Dendritic cell treated with granulocyte-macrophage colony-stimulating factor and Interleukin-4, amounts not matched to agents 40 ng/mL and 50 ng/mL, for 4 days (primary cell): ENCODE data around the gene CUBN.

Source experiments
- H3K27ac Mint-ChIP-seq: one replicate; pipeline ENCODE4 v1.8.0; 2022; ENCODE audit warnings: mild to moderate bottlenecking, mixed read lengths
- H3K27me3 Mint-ChIP-seq: one replicate; pipeline ENCODE4 v1.8.0; 2022; ENCODE audit warnings: mild to moderate bottlenecking, mixed read lengths
- H3K36me3 Mint-ChIP-seq: one replicate; pipeline ENCODE4 v1.8.0; 2022; ENCODE audit warnings: low read depth, mixed read lengths
- H3K4me1 Mint-ChIP-seq: one replicate; pipeline ENCODE4 v1.8.0; 2022; ENCODE audit warnings: low read depth, mixed read lengths
- H3K4me3 Mint-ChIP-seq: one replicate; pipeline ENCODE4 v1.8.0; 2022; ENCODE audit warnings: mild to moderate bottlenecking, moderate library complexity, mixed read lengths
- H3K9me3 Mint-ChIP-seq: one replicate; pipeline ENCODE4 v1.8.0; 2022; ENCODE audit warnings: mixed read lengths
- intact Hi-C: fragments of 100-400 bp; cut with micrococcal nuclease; formaldehyde crosslinking; loops from one replicate; pipeline ENCODE4 v1.15.0; 2022

CUBN gene

GRCh38 chr10:17006631-17007417, 122.8 kb downstream of the CUBN start:
- Mint-ChIP-seq H3K27ac (no peak overlapping the region), H3K4me1 (peaks cover 34% of the 10 kb centered on the region), H3K4me3 (no peak overlapping the region), H3K9me3 (no peaks in the 10 kb centered on the region), H3K36me3 (no peaks in the 10 kb centered on the region), H3K27me3 (peaks cover 10% of the 10 kb centered on the region)
- intact Hi-C loops, result no loop called here

GRCh38 chr10:17005621-17006566, 123.7 kb downstream of the CUBN start:
- no peak overlapping the region for H3K4me3 Mint-ChIP-seq
- no peaks in the 10 kb centered on the region for H3K36me3 Mint-ChIP-seq
- H3K4me1 Mint-ChIP-seq, result peaks cover 34% of the 10 kb centered on the region
- H3K9me3 Mint-ChIP-seq, result no peaks in the 10 kb centered on the region
- no peak overlapping the region for H3K27ac Mint-ChIP-seq
- peaks cover 10% of the 10 kb centered on the region for H3K27me3 Mint-ChIP-seq
- intact Hi-C loops, result no loop called here

GRCh38 chr10:17004801-17005380, 124.7 kb downstream of the CUBN start:
- H3K27me3 Mint-ChIP-seq, result peaks cover 10% of the 10 kb centered on the region
- H3K4me1 Mint-ChIP-seq, result peaks cover 34% of the 10 kb centered on the region
- no peaks in the 10 kb centered on the region for H3K36me3 Mint-ChIP-seq
- no peaks in the 10 kb centered on the region for H3K9me3 Mint-ChIP-seq
- H3K27ac Mint-ChIP-seq, result no peak overlapping the region
- H3K4me3 Mint-ChIP-seq, result no peak overlapping the region
- intact Hi-C loops, result no loop called here

GRCh38 chr10:17003651-17004286, 125.8 kb downstream of the CUBN start:
- Mint-ChIP-seq H3K9me3 (no peaks in the 10 kb centered on the region), H3K4me1 (peaks cover 34% of the 10 kb centered on the region), H3K27ac (no peak overlapping the region), H3K27me3 (peaks cover 10% of the 10 kb centered on the region), H3K4me3 (no peak overlapping the region), H3K36me3 (no peaks in the 10 kb centered on the region)
- intact Hi-C loops, result no loop called here

- peaks cover 34% of the 10 kb centered on the region for H3K4me1 Mint-ChIP-seq
- no peak overlapping the region for H3K4me3 Mint-ChIP-seq
These were observed 126.5 kb downstream of the CUBN start for GRCh38 chr10:17003151-17003550.

GRCh38 chr10:17001961-17002749, 127.5 kb downstream of the CUBN start:
- Mint-ChIP-seq H3K27me3 (peaks cover 10% of the 10 kb centered on the region), H3K4me1 (peaks cover 34% of the 10 kb centered on the region), H3K4me3 (no peak overlapping the region), H3K27ac (no peak overlapping the region), H3K9me3 (no peaks in the 10 kb centered on the region), H3K36me3 (no peaks in the 10 kb centered on the region)
- intact Hi-C loops, result no loop called here

More at GRCh38 chr10:17003151-17003550, 126.5 kb downstream of the CUBN start:
- no peaks in the 10 kb centered on the region for H3K36me3 Mint-ChIP-seq
- H3K27ac Mint-ChIP-seq, result no peak overlapping the region
- intact Hi-C loops, result no loop called here
- H3K9me3 Mint-ChIP-seq, result no peaks in the 10 kb centered on the region
- peaks cover 10% of the 10 kb centered on the region for H3K27me3 Mint-ChIP-seq

GRCh38 chr10:17001297-17001744, 128.3 kb downstream of the CUBN start:
- Mint-ChIP-seq H3K4me3 (no peak overlapping the region), H3K36me3 (no peaks in the 10 kb centered on the region), H3K4me1 (peaks cover 34% of the 10 kb centered on the region), H3K27me3 (peaks cover 10% of the 10 kb centered on the region), H3K27ac (no peak overlapping the region), H3K9me3 (no peaks in the 10 kb centered on the region)
- intact Hi-C loops, result no loop called here

GRCh38 chr10:16999665-17000451, 129.8 kb downstream of the CUBN start:
- intact Hi-C loops, result no loop called here
- H3K4me1 Mint-ChIP-seq, result peaks cover 37% of the 10 kb centered on the region
- no peak overlapping the region for H3K4me3 Mint-ChIP-seq
- no peaks in the 10 kb centered on the region for H3K36me3 Mint-ChIP-seq
- H3K27ac Mint-ChIP-seq, result no peak overlapping the region
- H3K9me3 Mint-ChIP-seq, result no peaks in the 10 kb centered on the region
- H3K27me3 Mint-ChIP-seq, result peaks cover 10% of the 10 kb centered on the region

- no peak overlapping the region for H3K4me3 Mint-ChIP-seq
- intact Hi-C loops, result no loop called here
- peaks cover 12% of the 10 kb centered on the region for H3K4me1 Mint-ChIP-seq
- H3K9me3 Mint-ChIP-seq, result no peaks in the 10 kb centered on the region
- no peak overlapping the region for H3K27ac Mint-ChIP-seq
- H3K36me3 Mint-ChIP-seq, result no peaks in the 10 kb centered on the region
- no peaks in the 10 kb centered on the region for H3K27me3 Mint-ChIP-seq
These were observed 133.1 kb downstream of the CUBN start for GRCh38 chr10:16996530-16996964.

- Mint-ChIP-seq H3K9me3 (no peaks in the 10 kb centered on the region), H3K4me1 (peaks cover 12% of the 10 kb centered on the region), H3K4me3 (no peak overlapping the region), H3K27me3 (no peaks in the 10 kb centered on the region), H3K36me3 (no peaks in the 10 kb centered on the region), H3K27ac (no peak overlapping the region)
- intact Hi-C loops, result no loop called here
These were observed 133.6 kb downstream of the CUBN start for GRCh38 chr10:16995867-16996529.

- intact Hi-C loops, result no loop called here
- Mint-ChIP-seq H3K4me3 (no peak overlapping the region), H3K27me3 (no peaks in the 10 kb centered on the region), H3K4me1 (peaks cover 12% of the 10 kb centered on the region), H3K9me3 (no peaks in the 10 kb centered on the region), H3K27ac (no peak overlapping the region), H3K36me3 (no peaks in the 10 kb centered on the region)
These were observed 136.4 kb downstream of the CUBN start for GRCh38 chr10:16993186-16993585.

- Mint-ChIP-seq H3K4me3 (no peak overlapping the region), H3K27ac (no peak overlapping the region), H3K4me1 (peaks cover 8% of the 10 kb centered on the region), H3K9me3 (no peaks in the 10 kb centered on the region), H3K27me3 (no peaks in the 10 kb centered on the region), H3K36me3 (no peaks in the 10 kb centered on the region)
- intact Hi-C loops, result no loop called here
These were observed 136.9 kb downstream of the CUBN start for GRCh38 chr10:16992611-16993119.
